ENCODE data around the gene ZNF439. TPM values are rescaled to one million over a fixed set of nuclear protein-coding genes. Genes with fewer than 3 reads are reported as not detected.

Gene ZNF439
- 6.7 and 7.4 TPM in 2 replicates for total RNA-seq

DNA sequence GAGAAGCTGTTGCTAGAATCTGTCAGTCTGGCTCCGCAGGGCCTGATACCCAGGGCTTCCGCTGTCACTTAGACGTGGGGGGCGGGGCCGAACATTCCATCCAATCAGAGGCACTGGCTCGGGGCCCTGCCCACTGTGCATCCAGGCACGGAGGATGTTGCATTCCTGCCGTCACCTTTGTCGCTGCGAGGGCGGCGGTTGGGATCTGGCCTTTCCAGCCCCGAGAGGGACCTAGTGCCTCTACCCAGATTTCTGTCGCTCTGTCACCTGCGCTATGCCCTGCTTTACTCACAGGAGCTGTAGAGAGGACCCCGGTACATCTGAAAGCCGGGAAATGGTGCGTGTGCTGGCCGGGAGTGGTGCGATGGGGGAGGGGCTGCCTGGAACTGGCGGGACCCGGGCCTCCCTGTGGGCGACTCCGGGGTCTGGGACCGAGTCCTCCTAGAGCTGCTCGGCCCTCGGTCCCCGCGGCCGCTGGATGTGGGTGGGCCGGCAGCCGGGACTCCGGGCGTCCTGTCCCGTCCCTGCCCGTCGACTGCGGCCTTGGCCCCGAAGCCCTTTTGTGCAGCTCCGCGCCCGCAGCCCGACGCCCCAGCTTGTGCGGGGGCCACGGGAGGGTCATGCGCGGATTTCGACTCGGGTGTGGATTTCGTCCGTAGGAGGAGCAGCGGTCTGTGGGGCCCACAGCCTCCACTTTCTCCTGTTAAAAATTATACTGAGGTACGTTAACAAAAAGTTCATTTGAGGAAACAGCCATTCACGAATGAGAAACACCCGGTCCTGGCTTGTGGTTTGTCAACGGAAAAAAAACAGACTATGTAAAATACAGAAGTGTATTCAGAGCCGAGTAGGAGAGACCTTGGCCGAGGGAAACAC, at the start of gene ZNF439:
ZNF439 (plus strand) TSS at position 133 of the 876 bp plus-strand sequence; CDS start at position 275, 142 bp downstream.

GRCh38 chr19:11814029-11814699, 34.4 kb upstream of the ZNF439 start, which contains the start of gene ZNF440:
Gene ZNF440 (plus strand): TSS chr19:11814273. CDS start chr19:11814448, 175 bp downstream.

DNA sequence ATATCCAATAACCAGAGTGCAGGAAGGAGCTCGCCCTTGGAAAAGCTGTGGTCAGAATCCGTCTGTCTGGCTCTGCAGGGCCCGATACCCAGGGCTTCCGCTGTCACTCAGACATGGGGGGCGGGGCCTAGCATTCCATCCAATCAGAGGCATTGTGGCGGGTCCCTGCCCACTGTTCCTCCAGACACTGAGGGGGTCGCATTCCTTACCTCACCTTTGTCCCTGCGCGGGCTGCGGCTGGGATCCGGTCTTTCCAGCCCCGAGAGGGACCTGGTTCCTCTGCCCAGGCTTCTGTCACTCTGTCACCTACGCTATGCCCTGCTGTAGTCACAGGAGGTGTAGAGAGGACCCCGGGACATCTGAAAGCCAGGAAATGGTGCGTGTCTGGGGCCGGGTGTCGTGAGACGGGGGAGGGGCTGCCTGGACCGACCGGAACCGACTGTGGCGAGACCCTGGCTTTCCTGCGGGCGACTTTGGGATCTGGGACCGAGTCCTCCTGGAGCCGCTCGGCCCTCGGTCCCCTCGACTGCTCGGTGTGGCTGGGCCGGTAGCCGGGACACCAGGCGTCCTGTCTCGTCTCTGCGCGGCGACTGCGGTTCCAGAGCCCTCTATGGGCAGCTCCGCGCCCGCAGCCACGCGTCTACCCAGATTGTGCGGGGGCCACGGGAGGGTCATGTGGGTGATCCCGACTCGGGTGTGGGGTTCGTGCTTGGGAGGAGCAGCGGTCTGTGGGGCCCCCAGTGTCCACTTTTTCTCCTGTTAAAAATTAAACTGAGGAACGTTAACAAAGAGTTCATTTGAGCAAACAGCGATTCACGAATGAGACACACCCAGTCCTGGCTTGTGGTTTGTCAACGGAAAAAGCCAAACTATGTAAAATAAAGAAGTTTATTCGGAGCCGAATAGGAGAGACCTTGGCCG, 39.3 kb downstream of the ZNF439 start, which contains the start of gene ZNF69:
ZNF69 (plus strand) TSS at position 172 of the 921 bp plus-strand sequence; CDS start at position 314, 142 bp downstream.

Other genes starting within 250 kb of the ZNF439 start
- gene ZNF823, start 109.8 kb upstream of the ZNF439 start, total RNA-seq = 4.6 and 5.3 TPM in 2 replicates
- gene ZNF441, start 81.7 kb upstream of the ZNF439 start, total RNA-seq = 18.6 and 20.5 TPM in 2 replicates
- gene ZNF491, start 50.2 kb upstream of the ZNF439 start, total RNA-seq = 3.0 and 5.0 TPM in 2 replicates
- 8.3 and 8.8 TPM in 2 replicates for gene ZNF440, start 34.5 kb upstream of the ZNF439 start, total RNA-seq
- gene ZNF69, start 39.1 kb downstream of the ZNF439 start, total RNA-seq = 3.6 and 4.7 TPM in 2 replicates
- 7.9 and 8.2 TPM in 2 replicates for gene ZNF700, start 76.4 kb downstream of the ZNF439 start, total RNA-seq
- gene ZNF763, start 116.3 kb downstream of the ZNF439 start, total RNA-seq = 2.4 TPM in 2 replicates
- 6.1 and 7.9 TPM in 2 replicates for gene ZNF433, start 187.0 kb downstream of the ZNF439 start, total RNA-seq
- gene ZNF878, start 204.2 kb downstream of the ZNF439 start, total RNA-seq = 0.06 and 0.26 TPM in 2 replicates
- 7.5 and 9.8 TPM in 2 replicates for gene ZNF844, start 216.0 kb downstream of the ZNF439 start, total RNA-seq

Data from aortic smooth muscle cell (primary cell).